ENCODE results near the gene MPP1.

Gene MPP1

GRCh38 chrX:154800478-154801210 is 4.6 kb downstream of the MPP1 start:
- Mint-ChIP-seq H3K9me3 (no peaks in the 10 kb centered on the region), H3K36me3 (ENCODE audit: low read depth) (peaks cover 8% of the 10 kb centered on the region), H3K4me1 (ENCODE audit: low read depth) (peaks cover 69% of the 10 kb centered on the region), H3K27ac (peak overlapping the region; percentile 92), H3K27me3 (ENCODE audit: low read depth) (no peaks in the 10 kb centered on the region), H3K4me3 (peak overlapping the region; percentile 77)
- no peak for DNase-seq (ENCODE audit: low spot score)

DNA sequence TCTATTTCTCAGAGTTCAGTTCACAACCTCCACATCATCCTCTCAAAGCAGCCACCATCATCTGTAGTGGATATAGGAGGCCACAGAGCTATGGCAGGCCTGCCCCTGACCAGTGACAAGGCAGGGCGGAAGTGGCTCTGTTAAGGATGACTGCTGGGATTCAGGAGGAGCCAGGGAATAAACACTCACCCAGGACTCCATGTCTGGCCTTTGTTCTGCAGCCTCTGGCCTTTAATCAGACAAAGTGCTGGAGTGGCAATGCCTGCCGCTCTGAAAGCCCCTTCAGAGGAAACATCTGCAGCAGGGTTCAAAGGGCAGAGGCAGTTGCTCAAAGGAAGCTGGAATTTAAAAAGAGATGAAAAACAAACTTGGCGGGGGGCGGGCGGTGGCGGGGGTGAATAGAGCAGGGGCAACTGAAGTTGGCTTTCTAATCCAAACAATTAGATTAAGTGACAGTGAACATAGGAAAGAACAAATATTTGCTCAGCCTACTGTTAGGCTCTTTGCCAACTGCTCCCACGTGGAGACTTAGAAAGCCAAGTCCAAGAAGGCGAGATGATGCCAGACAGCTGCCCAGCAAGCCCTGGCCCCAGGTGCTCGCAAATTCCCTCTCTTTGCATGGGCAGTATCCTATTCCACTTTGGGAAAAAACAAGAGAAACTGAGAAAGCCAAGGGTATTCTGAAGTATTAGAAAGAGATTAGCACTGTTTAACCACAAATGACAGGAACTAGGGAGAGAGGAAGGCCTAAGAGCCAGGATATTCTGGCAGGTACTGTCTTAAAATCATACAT is 5.5 kb downstream of the MPP1 start:
- Mint-ChIP-seq H3K4me1 (ENCODE audit: low read depth) (peaks cover 71% of the 10 kb centered on the region), H3K36me3 (ENCODE audit: low read depth) (peaks cover 8% of the 10 kb centered on the region), H3K4me3 (peak overlapping the region; percentile 77), H3K9me3 (no peaks in the 10 kb centered on the region), H3K27ac (peak overlapping the region; percentile 92), H3K27me3 (ENCODE audit: low read depth) (no peaks in the 10 kb centered on the region)
- no peak for DNase-seq (ENCODE audit: low spot score)

GRCh38 chrX:154797006-154797405 is 8.3 kb downstream of the MPP1 start:
- Mint-ChIP-seq H3K9me3 (no peaks in the 10 kb centered on the region), H3K4me3 (peak overlapping the region; percentile 44), H3K27me3 (ENCODE audit: low read depth) (no peaks in the 10 kb centered on the region), H3K27ac (no peak overlapping the region), H3K36me3 (ENCODE audit: low read depth) (peaks cover 10% of the 10 kb centered on the region), H3K4me1 (ENCODE audit: low read depth) (peaks cover 55% of the 10 kb centered on the region)
- no peak for DNase-seq (ENCODE audit: low spot score)

- no peak overlapping the region for H3K27ac Mint-ChIP-seq
- no peak overlapping the region for H3K4me3 Mint-ChIP-seq
- no peaks in the 10 kb centered on the region for H3K27me3 Mint-ChIP-seq (ENCODE audit: low read depth)
- peaks cover 39% of the 10 kb centered on the region for H3K4me1 Mint-ChIP-seq (ENCODE audit: low read depth)
- no peaks in the 10 kb centered on the region for H3K9me3 Mint-ChIP-seq
- DNase-seq (ENCODE audit: low spot score) = no peak
- H3K36me3 Mint-ChIP-seq (ENCODE audit: low read depth) = peaks cover 12% of the 10 kb centered on the region
Measured at GRCh38 chrX:154795016-154795415, 10.3 kb downstream of the MPP1 start.

DNA sequence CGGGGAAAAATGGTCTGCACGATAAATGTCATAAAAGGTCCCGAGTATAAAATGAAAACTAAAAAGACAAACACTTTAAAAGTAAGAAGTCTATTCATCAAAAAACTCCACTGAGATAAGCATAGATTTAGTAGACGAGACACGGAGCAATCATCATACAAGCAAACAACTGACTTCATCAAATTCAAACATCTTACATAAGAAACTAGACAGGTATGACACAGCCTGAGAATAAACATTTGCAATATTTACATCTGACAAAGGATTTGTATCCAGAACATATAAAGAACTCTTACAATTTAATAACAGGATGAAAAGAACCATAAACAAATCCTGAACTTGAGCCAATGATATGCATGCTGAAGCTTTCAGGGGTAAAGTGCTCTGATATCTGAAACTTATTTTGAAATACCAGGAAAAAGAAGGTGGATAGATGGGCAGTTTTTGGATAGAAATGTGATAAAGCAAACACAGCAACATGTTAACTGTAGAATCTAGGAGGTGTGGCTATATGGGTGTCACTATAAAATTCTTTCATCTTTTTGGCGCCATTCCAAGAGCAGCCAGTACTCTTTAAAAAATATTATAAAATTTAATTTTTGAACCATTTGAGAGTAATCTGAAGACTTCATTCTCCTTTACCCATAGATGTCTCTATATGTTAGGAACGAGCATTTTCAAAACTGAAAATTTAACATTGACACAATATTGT is 12.0 kb downstream of the MPP1 start:
- no peak overlapping the region for H3K27ac Mint-ChIP-seq
- peaks cover 23% of the 10 kb centered on the region for H3K4me1 Mint-ChIP-seq (ENCODE audit: low read depth)
- no peak for DNase-seq (ENCODE audit: low spot score)
- no peaks in the 10 kb centered on the region for H3K27me3 Mint-ChIP-seq (ENCODE audit: low read depth)
- H3K36me3 Mint-ChIP-seq (ENCODE audit: low read depth) = peaks cover 17% of the 10 kb centered on the region
- no peak overlapping the region for H3K4me3 Mint-ChIP-seq
- no peaks in the 10 kb centered on the region for H3K9me3 Mint-ChIP-seq

GRCh38 chrX:154791939-154792338 is 13.3 kb downstream of the MPP1 start:
- H3K4me3 Mint-ChIP-seq = no peak overlapping the region
- DNase-seq (ENCODE audit: low spot score) = peak; percentile 25
- H3K9me3 Mint-ChIP-seq = no peaks in the 10 kb centered on the region
- H3K27me3 Mint-ChIP-seq (ENCODE audit: low read depth) = no peaks in the 10 kb centered on the region
- peaks cover 18% of the 10 kb centered on the region for H3K36me3 Mint-ChIP-seq (ENCODE audit: low read depth)
- no peak overlapping the region for H3K27ac Mint-ChIP-seq
- peaks cover 11% of the 10 kb centered on the region for H3K4me1 Mint-ChIP-seq (ENCODE audit: low read depth)

DNA sequence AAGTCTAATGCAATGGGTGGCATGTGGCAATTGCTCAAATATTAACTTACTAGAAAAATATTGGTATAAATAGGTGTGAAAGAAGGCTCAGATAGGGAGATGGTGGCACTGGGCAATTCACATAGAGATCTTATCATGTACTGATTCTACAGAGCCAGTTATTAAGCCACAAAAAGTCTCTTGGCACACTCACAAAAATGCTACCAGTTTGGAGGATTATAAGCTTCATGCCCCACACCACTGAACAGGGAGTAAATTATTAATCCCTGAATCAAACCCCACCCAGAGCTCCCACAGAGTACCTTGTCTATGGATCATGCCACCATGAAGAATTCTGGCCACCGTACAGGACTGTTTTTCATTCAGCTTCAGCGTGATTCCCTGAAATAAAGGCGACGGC is 13.8 kb downstream of the MPP1 start:
- no peak overlapping the region for H3K4me3 Mint-ChIP-seq
- DNase-seq (ENCODE audit: low spot score) = no peak
- H3K9me3 Mint-ChIP-seq = no peaks in the 10 kb centered on the region
- H3K4me1 Mint-ChIP-seq (ENCODE audit: low read depth) = peaks cover 7% of the 10 kb centered on the region
- H3K27me3 Mint-ChIP-seq (ENCODE audit: low read depth) = no peaks in the 10 kb centered on the region
- H3K27ac Mint-ChIP-seq = no peak overlapping the region
- H3K36me3 Mint-ChIP-seq (ENCODE audit: low read depth) = peaks cover 16% of the 10 kb centered on the region

DNA sequence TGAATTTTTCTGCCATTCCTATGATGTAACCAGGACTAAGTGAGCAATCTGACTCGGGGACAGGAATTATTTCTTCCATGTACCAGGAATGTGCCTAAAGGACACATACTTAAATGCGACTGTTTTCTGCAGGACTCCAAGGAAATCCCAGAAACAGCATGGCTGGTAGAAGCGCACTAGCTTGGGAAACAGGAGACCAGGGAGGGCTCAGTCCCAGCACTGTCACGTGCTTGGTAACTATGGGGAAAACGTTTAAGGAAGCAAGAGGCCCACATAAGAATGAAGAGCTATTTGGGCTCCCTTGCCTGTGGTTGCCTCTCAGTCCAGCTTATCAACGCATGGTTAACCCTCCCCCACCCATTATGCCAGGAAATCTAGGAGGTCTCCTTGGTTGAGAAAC is 19.6 kb downstream of the MPP1 start:
- Mint-ChIP-seq H3K9me3 (no peaks in the 10 kb centered on the region), H3K4me1 (ENCODE audit: low read depth) (peaks cover 20% of the 10 kb centered on the region), H3K4me3 (no peak overlapping the region), H3K27me3 (ENCODE audit: low read depth) (no peaks in the 10 kb centered on the region), H3K36me3 (ENCODE audit: low read depth) (peaks cover 45% of the 10 kb centered on the region), H3K27ac (no peak overlapping the region)
- no peak for DNase-seq (ENCODE audit: low spot score)

GRCh38 chrX:154784149-154784995 is 20.9 kb downstream of the MPP1 start:
- H3K27ac Mint-ChIP-seq = peak overlapping the region; percentile 74
- H3K36me3 Mint-ChIP-seq (ENCODE audit: low read depth) = peaks cover 42% of the 10 kb centered on the region
- H3K27me3 Mint-ChIP-seq (ENCODE audit: low read depth) = no peaks in the 10 kb centered on the region
- no peak for DNase-seq (ENCODE audit: low spot score)
- H3K4me1 Mint-ChIP-seq (ENCODE audit: low read depth) = peaks cover 20% of the 10 kb centered on the region
- H3K4me3 Mint-ChIP-seq = peak overlapping the region; percentile 76
- no peaks in the 10 kb centered on the region for H3K9me3 Mint-ChIP-seq

GRCh38 chrX:154780968-154781367 is 24.3 kb downstream of the MPP1 start:
- no peak for DNase-seq (ENCODE audit: low spot score)
- Mint-ChIP-seq H3K36me3 (ENCODE audit: low read depth) (peaks cover 52% of the 10 kb centered on the region), H3K27ac (no peak overlapping the region), H3K27me3 (ENCODE audit: low read depth) (no peaks in the 10 kb centered on the region), H3K4me3 (no peak overlapping the region), H3K4me1 (ENCODE audit: low read depth) (peaks cover 21% of the 10 kb centered on the region), H3K9me3 (no peaks in the 10 kb centered on the region)

- Mint-ChIP-seq H3K36me3 (ENCODE audit: low read depth) (peaks cover 56% of the 10 kb centered on the region), H3K27ac (no peak overlapping the region), H3K4me1 (ENCODE audit: low read depth) (peaks cover 24% of the 10 kb centered on the region), H3K9me3 (no peaks in the 10 kb centered on the region), H3K27me3 (ENCODE audit: low read depth) (no peaks in the 10 kb centered on the region), H3K4me3 (no peak overlapping the region)
- no peak for DNase-seq (ENCODE audit: low spot score)
Measured at GRCh38 chrX:154779261-154779660, 26.0 kb downstream of the MPP1 start.

DNA sequence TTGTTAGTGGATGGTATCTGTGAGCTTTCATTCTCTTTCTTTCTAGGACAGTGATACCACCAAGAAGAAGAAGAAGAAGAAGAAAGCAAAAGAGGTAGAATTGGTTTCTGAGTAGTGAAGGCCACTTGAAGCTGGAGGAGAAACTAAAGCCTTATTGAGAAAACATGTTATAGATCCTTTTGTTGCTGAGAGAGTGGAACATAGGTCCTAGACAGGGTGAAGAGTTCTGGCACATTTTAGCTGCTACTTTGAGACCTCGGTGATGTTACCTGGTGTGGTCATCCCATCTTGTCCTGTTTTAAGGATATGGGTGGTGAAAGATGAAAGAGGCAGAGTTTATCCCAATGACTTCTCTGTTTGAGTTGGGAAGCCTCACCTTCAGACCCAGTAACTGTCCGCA is 28.5 kb downstream of the MPP1 start:
- Mint-ChIP-seq H3K4me3 (no peak overlapping the region), H3K9me3 (no peaks in the 10 kb centered on the region), H3K27ac (no peak overlapping the region), H3K27me3 (ENCODE audit: low read depth) (no peaks in the 10 kb centered on the region), H3K4me1 (ENCODE audit: low read depth) (peaks cover 11% of the 10 kb centered on the region), H3K36me3 (ENCODE audit: low read depth) (peaks cover 59% of the 10 kb centered on the region)
- no peak for DNase-seq (ENCODE audit: low spot score)

Measured in T-helper 2 cell treated with Interferon-gamma antibody and Interleukin-4, amounts not matched to agents 5 μg/mL and 100 μg/mL, for 36 hours (primary cell).